ENCODE measurements around the gene LPCAT1. TPM values are rescaled to one million over a fixed set of nuclear protein-coding genes. Genes with fewer than 3 reads are reported as not detected.

LPCAT1 gene
- total RNA-seq, 1 donor from 2014 or later, result 37.9 TPM

DNA sequence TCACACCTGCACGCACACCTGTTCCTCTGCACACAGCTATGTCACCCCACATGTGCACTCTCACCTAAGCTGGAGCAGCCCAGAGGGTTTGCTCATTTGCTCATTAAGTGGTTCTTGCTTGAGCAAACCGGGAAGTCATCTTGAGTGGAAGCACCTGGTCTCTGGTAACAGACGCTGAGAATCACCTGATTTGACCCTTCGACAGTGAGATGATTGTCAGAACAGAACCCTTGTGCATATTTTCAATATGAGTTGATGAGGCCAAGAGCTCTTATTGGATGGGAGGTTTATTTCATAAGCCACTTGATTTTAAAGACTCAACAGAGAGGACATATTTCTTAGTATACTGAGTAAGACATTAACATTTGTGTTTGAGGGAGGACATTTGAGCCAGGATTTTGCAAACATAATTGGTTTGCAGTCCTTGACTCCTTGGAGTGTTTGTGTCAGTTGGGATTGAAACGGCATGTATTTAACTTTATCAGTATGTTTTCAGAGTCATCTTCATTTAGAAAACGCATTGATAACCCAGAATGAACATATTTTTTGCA, 22.1 kb upstream of the LPCAT1 start:
- no peaks in the 10 kb centered on the region for H3K36me3 Mint-ChIP-seq (ENCODE audit: unreplicated experiment)

DNA sequence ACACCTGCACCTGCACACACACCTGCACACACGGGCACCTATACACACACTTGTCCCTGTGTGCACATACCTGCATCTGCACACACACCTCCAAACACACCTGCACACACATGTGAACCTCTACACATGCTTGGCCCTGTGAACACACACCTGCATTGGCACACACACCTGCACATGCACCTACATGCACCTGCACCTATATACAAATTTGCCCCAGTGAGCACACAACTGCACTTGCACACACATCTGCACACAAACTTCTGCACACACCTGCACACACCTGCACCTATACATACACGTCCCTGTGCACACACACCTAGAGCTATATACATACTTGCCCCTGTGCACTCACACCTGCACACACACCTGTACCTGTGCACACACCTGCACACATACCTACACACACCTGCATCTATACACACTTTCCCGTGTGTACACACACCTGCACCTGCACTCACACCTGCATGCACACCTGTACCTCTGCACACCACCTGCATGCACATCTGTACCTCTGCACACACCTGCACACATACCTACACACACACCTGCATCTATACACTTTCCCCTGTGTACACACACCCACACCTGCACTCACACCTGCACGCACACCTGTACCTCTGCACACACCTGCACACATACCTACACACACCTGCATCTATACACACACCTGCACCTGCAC, 21.5 kb upstream of the LPCAT1 start:
- Mint-ChIP-seq H3K9me3 (ENCODE audit: unreplicated experiment) (no peaks in the 10 kb centered on the region), H3K4me1 (ENCODE audit: unreplicated experiment) (peaks cover 2% of the 10 kb centered on the region), H3K27me3 (ENCODE audit: unreplicated experiment) (peaks cover 51% of the 10 kb centered on the region), H3K27ac (ENCODE audit: unreplicated experiment) (no peak overlapping the region), H3K4me3 (ENCODE audit: unreplicated experiment) (no peak overlapping the region), H3K36me3 (ENCODE audit: unreplicated experiment) (no peaks in the 10 kb centered on the region)
- TF ChIP-seq, protein P1, sequence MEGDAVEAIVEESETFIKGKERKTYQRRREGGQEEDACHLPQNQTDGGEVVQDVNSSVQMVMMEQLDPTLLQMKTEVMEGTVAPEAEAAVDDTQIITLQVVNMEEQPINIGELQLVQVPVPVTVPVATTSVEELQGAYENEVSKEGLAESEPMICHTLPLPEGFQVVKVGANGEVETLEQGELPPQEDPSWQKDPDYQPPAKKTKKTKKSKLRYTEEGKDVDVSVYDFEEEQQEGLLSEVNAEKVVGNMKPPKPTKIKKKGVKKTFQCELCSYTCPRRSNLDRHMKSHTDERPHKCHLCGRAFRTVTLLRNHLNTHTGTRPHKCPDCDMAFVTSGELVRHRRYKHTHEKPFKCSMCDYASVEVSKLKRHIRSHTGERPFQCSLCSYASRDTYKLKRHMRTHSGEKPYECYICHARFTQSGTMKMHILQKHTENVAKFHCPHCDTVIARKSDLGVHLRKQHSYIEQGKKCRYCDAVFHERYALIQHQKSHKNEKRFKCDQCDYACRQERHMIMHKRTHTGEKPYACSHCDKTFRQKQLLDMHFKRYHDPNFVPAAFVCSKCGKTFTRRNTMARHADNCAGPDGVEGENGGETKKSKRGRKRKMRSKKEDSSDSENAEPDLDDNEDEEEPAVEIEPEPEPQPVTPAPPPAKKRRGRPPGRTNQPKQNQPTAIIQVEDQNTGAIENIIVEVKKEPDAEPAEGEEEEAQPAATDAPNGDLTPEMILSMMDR (IDR thresholded peaks at IDR 0.05), result no peak
- DNase-seq (ENCODE audit: extremely low spot score, unreplicated experiment), result peak; percentile 40

More for the DNA sequence above, 22.1 kb upstream of the LPCAT1 start:
- TF ChIP-seq, protein P1 (IDR thresholded peaks at IDR 0.05), result no peak
- H3K4me1 Mint-ChIP-seq (ENCODE audit: unreplicated experiment), result peaks cover 2% of the 10 kb centered on the region
- H3K4me3 Mint-ChIP-seq (ENCODE audit: unreplicated experiment), result no peak overlapping the region
- H3K9me3 Mint-ChIP-seq (ENCODE audit: unreplicated experiment), result no peaks in the 10 kb centered on the region
- H3K27me3 Mint-ChIP-seq (ENCODE audit: unreplicated experiment), result peaks cover 57% of the 10 kb centered on the region
- peak; percentile 40 for DNase-seq (ENCODE audit: extremely low spot score, unreplicated experiment)
- no peak overlapping the region for H3K27ac Mint-ChIP-seq (ENCODE audit: unreplicated experiment)

DNA sequence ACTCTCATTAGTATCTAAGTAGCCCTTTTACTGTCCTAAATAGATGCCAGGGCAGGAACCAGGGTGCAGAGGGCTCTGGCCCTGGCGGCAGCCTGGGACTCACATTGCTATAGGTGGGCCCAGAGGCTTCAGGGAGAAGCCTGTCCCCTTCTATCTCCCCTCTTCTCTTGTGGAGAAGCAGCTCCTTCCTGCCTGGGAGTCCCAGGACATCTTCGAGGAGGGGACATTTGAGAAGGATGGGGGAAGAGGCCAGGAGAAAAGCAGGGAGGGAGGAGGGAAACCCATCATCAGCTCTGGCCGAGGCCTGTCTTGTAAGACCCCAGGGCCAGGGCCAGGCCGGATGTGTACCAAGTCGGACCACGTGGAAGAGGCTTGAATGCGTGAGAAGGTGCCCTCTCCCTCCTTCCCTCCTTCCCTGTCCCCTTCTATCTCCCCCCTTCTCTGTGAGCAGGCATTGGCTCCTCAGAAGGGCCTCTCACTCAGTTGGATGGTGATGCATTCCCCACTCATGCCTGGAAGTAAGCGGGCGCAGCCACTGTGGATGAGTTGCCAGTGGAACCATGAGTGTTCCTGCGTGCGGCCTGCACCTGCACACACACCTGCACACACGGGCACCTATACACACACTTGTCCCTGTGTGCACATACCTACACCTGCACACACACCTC, 20.7 kb upstream of the LPCAT1 start:
- Mint-ChIP-seq H3K27me3 (ENCODE audit: unreplicated experiment) (peaks cover 43% of the 10 kb centered on the region), H3K36me3 (ENCODE audit: unreplicated experiment) (no peaks in the 10 kb centered on the region), H3K9me3 (ENCODE audit: unreplicated experiment) (no peaks in the 10 kb centered on the region), H3K4me3 (ENCODE audit: unreplicated experiment) (no peak overlapping the region), H3K27ac (ENCODE audit: unreplicated experiment) (no peak overlapping the region), H3K4me1 (ENCODE audit: unreplicated experiment) (peaks cover 2% of the 10 kb centered on the region)
- TF ChIP-seq, protein P1 (IDR thresholded peaks at IDR 0.05), result no peak
- peak; percentile 69 for DNase-seq (ENCODE audit: extremely low spot score, unreplicated experiment)

DNA sequence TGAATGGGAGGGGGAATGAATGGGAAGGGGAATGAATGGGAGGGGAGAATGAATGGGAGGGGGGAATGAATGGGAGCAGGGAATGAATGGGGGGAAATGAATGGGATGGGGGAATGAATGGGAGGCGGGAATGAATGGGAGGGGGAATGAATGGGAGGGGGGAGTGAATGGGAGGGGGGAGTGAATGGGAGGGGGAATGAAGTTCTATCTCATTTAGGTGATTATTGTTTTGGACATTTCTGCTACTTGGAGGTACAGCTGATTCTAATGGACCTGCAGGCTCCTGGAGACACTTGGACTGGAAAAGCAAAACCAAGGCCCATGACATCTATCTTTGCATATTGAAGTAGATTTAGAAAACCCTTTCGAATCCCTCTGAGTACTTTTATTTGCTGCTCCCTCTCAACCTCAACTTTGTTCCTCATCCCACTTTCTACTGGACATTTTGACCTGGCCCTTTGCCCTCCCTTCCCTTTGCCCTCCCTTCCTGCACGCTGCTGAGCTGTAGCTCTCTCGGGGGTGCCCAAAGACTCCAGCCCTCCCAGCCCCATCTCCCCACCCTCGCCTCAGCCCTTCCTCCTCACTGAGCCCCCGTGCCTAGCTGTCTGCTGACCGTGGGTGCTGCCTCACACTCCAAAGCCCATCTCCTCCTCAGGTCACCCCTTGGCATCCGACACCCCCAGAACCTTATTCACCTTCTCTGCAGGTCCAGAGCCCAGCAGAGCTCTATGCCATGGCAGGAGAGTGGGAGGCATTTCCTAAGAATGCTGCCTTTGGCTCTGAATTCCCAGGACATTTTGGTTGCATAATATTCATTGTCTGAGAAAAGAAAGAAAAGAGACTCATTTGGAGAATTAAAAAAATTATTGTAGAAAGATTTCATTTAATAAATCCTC, 19.9 kb upstream of the LPCAT1 start:
- peaks cover 35% of the 10 kb centered on the region for H3K27me3 Mint-ChIP-seq (ENCODE audit: unreplicated experiment)
- H3K4me3 Mint-ChIP-seq (ENCODE audit: unreplicated experiment), result no peak overlapping the region
- no peaks in the 10 kb centered on the region for H3K36me3 Mint-ChIP-seq (ENCODE audit: unreplicated experiment)
- H3K9me3 Mint-ChIP-seq (ENCODE audit: unreplicated experiment), result no peaks in the 10 kb centered on the region
- H3K27ac Mint-ChIP-seq (ENCODE audit: unreplicated experiment), result no peak overlapping the region
- peaks cover 2% of the 10 kb centered on the region for H3K4me1 Mint-ChIP-seq (ENCODE audit: unreplicated experiment)
- DNase-seq (ENCODE audit: extremely low spot score, unreplicated experiment), result peak; percentile 70
- TF ChIP-seq, protein P1 (IDR thresholded peaks at IDR 0.05), result no peak
